ENCODE results near the gene GABRA5.

- TF ChIP-seq POLR2AphosphoS5 (IDR thresholded peaks at IDR 0.05; ENCODE audit: low read depth, low read length) (no peak), CTCF (IDR thresholded peaks at IDR 0.05) (no peak)
These were observed 2.8 kb downstream of the GABRA5 start for GRCh38 chr15:26869628-26870027.

Measured in Panc1 (cell line).